ENCODE data around the gene TYK2.
"Not testable (repeated sequence)": the region's sequence is repeated elsewhere in the genome, so short reads cannot be mapped to it uniquely, and the experiment has no call there.

Gene TYK2

GRCh38 chr19:10407096-10407495 is 26.7 kb upstream of the TYK2 start:
- DNase-seq: no peak

GRCh38 chr19:10406191-10406590 is 25.8 kb upstream of the TYK2 start:
- no peak for DNase-seq

- DNase-seq: no peak
These were observed 24.8 kb upstream of the TYK2 start for GRCh38 chr19:10404888-10405820.

GRCh38 chr19:10403137-10404021 is 23.0 kb upstream of the TYK2 start, which contains the start of gene CDC37:
Gene CDC37, minus strand, starts transcription at chr19:10403542. Its CDS starts 63 bp downstream, at chr19:10403479.
- DNase-seq: peak; percentile 98

GRCh38 chr19:10402441-10403038 is 22.2 kb upstream of the TYK2 start:
- DNase-seq: peak; percentile 79

- no peak for DNase-seq
These were observed 19.5 kb upstream of the TYK2 start for GRCh38 chr19:10399878-10400277.

- DNase-seq: not testable (repeated sequence)
These were observed 19.0 kb upstream of the TYK2 start for GRCh38 chr19:10399340-10399739.

GRCh38 chr19:10398819-10399218 is 18.4 kb upstream of the TYK2 start:
- no peak for DNase-seq

GRCh38 chr19:10395917-10396316 is 15.5 kb upstream of the TYK2 start:
- DNase-seq: no peak

- no peak for DNase-seq
These were observed 15.1 kb upstream of the TYK2 start for GRCh38 chr19:10395436-10395835.

- DNase-seq: no peak
These were observed 14.6 kb upstream of the TYK2 start for GRCh38 chr19:10395003-10395402.

GRCh38 chr19:10393137-10393536 is 12.8 kb upstream of the TYK2 start:
- DNase-seq: no peak

GRCh38 chr19:10392120-10392519 is 11.7 kb upstream of the TYK2 start:
- DNase-seq: no peak

GRCh38 chr19:10390652-10391286 is 10.4 kb upstream of the TYK2 start:
- DNase-seq: peak; percentile 81

GRCh38 chr19:10389863-10390262 is 9.5 kb upstream of the TYK2 start:
- no peak for DNase-seq

GRCh38 chr19:10388957-10389356 is 8.6 kb upstream of the TYK2 start:
- DNase-seq: peak; percentile 90

- no peak for DNase-seq
These were observed 4.2 kb upstream of the TYK2 start for GRCh38 chr19:10384580-10384979.

GRCh38 chr19:10383223-10383499 is 2.8 kb upstream of the TYK2 start:
- DNase-seq: not testable (repeated sequence)

GRCh38 chr19:10379880-10380312 is 476 bp downstream of the TYK2 start:
- no peak for DNase-seq

GRCh38 chr19:10378124-10378523 is 2.2 kb downstream of the TYK2 start:
- DNase-seq: no peak

- not testable (repeated sequence) for DNase-seq
These were observed 3.2 kb downstream of the TYK2 start for GRCh38 chr19:10377140-10377640.

- no peak for DNase-seq
These were observed 5.4 kb downstream of the TYK2 start for GRCh38 chr19:10374931-10375330.

GRCh38 chr19:10372690-10373089 is 7.7 kb downstream of the TYK2 start:
- DNase-seq: no peak
